ENCODE results near the gene CHORDC1. TPM values are rescaled to one million over a fixed set of nuclear protein-coding genes. Genes with fewer than 3 reads are reported as not detected.

Gene CHORDC1
- 43.0 and 46.7 TPM in 2 replicates for total RNA-seq

DNA sequence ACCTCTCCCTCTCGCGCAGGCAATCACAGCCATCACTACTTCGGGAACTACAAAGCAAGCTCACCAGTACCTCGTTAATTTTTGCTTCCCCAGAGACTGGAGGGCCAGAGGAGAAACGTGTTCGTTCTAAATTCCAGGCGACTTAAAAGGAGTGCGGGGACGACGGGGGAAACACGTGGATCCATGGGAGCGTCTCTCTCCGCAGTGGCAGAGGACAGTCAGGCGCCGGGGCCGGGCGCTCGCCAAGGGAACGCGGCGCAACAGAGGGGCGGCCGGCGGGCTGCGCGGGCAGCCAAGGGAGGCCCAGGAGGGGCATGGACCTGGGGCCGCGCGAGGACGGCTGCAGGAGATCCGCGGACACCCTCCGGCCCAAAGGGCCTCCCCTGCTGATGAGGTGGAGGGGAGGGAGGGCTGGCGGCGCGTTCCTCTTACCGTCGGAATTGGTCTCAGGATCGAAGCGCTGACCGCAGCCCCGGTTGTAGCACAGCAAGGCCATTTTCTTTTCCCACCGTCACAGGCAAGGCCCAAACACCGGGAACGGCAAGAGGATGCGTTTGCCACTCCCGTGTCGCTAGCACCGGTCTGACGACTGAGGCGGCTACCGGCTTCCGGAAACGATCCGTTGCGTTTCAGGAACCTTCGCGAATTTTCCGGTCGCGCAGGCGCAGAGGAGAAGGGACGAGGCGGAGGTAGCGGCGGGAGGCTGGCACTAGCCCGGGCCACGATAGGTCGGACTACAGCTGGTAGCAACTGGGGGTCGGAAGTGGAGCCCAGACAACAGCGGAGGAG is at the start of gene CHORDC1:
CHORDC1 (minus strand) TSS at position 591 of the 789 bp plus-strand sequence; CDS start at position 496, 95 bp downstream.

Other genes starting within 250 kb of the CHORDC1 start
- not detected in 2 replicates for gene TRIM49C, start 191.9 kb downstream of the CHORDC1 start, total RNA-seq
- not detected in 2 replicates for gene UBTFL1, start 137.1 kb downstream of the CHORDC1 start, total RNA-seq
- under 0.01 and 0.19 TPM in 2 replicates for gene NAALAD2, start 88.4 kb downstream of the CHORDC1 start, total RNA-seq